Transverse colon (tissue), 3 donors: ENCODE measurements around the gene ZBTB7C.

Experiments
- POLR2A ChIP-seq: fragments of 450-650 bp; IDR thresholded peaks from one replicate; pipeline ENCODE4 v1.6.1; 2016; ENCODE audit warnings: antibody characterized with exemption, mild to moderate bottlenecking, moderate library complexity
- TF ChIP-seq, protein P1 (sequence below), 5 experiments: fragments of 200-600 bp in 3 of 5; fragments of 450-650 bp in 2 of 5; sonication (generic) in 3 of 5; IDR thresholded peaks; 1 replicate in 2 of 5; 2 replicates in 3 of 5; pipeline ENCODE4 v1.5.1; 2016 to 2017; ENCODE audit warnings: antibody characterized with exemption in 5 of 5, inconsistent platforms in 3 of 5, mild to moderate bottlenecking in 2 of 5, moderate library complexity in 1 of 5

DNA sequence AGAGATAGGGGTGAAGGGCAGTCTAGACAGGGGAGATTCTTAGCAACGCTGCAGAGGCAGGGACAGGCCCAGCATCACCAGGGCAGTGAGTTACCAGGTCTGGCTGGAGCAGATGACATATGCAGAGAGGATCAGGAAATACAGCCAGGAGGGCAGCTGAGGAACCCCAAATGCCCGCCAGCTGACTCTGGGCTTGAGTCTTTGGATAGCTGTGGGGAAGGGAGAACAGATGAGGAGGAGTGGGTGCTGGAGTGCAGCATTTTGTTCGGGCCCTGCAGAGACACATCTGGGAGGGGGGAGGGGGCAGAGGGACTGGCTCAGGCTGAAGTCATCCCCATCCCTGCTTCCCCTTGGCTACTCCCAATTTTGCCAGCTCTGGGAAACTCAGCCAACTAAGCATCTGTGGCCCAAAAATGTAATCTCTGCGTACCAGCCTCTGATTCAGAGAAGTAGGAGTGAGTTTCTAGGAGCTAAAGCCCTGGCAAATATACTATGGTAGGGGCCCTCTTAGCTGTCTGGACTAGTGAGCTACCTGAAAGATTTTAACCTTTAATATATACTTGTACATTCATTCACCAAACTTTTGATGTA lies 214.5 kb downstream of the ZBTB7C start:
- TF ChIP-seq, protein P1, sequence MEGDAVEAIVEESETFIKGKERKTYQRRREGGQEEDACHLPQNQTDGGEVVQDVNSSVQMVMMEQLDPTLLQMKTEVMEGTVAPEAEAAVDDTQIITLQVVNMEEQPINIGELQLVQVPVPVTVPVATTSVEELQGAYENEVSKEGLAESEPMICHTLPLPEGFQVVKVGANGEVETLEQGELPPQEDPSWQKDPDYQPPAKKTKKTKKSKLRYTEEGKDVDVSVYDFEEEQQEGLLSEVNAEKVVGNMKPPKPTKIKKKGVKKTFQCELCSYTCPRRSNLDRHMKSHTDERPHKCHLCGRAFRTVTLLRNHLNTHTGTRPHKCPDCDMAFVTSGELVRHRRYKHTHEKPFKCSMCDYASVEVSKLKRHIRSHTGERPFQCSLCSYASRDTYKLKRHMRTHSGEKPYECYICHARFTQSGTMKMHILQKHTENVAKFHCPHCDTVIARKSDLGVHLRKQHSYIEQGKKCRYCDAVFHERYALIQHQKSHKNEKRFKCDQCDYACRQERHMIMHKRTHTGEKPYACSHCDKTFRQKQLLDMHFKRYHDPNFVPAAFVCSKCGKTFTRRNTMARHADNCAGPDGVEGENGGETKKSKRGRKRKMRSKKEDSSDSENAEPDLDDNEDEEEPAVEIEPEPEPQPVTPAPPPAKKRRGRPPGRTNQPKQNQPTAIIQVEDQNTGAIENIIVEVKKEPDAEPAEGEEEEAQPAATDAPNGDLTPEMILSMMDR (IDR thresholded peaks at IDR 0.05), result no peak
- TF ChIP-seq POLR2A, result no peak
